Hepatocyte (in vitro differentiated cells): ENCODE data around the gene UBA1.

Experiments used
- EZH2 ChIP-seq: fragments of 200-600 bp; sonication (generic); IDR thresholded peaks from 2 replicates; pipeline ENCODE4 v1.6.1; 2016; ENCODE audit warnings: antibody characterized with exemption, mild to moderate bottlenecking, borderline replicate concordance
- EZH2phosphoT487 ChIP-seq: fragments of 200-600 bp; sonication (generic); IDR thresholded peaks from one replicate; pipeline ENCODE4 v1.6.1; 2018; ENCODE audit warnings: antibody characterized with exemption, mild to moderate bottlenecking, low read depth, moderate library complexity; ENCODE audit not compliant: unreplicated experiment, severe bottlenecking
- TF ChIP-seq, protein P1 (sequence below): fragments of 200-600 bp; sonication (generic); IDR thresholded peaks from 2 replicates; pipeline ENCODE4 v1.5.1; 2016; ENCODE audit warnings: antibody characterized with exemption, mild to moderate bottlenecking; ENCODE audit not compliant: poor library complexity

DNA sequence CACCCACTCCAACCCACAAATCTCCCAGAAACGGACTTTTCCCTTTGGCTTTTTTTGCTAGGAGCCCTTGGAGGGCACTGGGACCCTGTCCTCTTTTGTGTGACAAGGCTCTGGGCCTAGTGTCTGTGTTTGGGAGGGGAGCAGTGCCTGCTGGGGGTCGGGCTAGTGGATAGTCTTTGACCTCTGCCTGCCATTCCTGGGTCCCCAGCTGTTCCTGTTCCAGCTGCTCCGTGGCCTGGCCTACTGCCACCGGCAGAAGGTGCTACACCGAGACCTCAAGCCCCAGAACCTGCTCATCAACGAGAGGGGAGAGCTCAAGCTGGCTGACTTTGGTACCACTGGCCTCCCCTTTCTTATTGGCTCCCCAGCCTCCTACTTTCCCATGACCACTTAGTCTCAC is 32.4 kb downstream of the UBA1 start:
- TF ChIP-seq, protein P1, sequence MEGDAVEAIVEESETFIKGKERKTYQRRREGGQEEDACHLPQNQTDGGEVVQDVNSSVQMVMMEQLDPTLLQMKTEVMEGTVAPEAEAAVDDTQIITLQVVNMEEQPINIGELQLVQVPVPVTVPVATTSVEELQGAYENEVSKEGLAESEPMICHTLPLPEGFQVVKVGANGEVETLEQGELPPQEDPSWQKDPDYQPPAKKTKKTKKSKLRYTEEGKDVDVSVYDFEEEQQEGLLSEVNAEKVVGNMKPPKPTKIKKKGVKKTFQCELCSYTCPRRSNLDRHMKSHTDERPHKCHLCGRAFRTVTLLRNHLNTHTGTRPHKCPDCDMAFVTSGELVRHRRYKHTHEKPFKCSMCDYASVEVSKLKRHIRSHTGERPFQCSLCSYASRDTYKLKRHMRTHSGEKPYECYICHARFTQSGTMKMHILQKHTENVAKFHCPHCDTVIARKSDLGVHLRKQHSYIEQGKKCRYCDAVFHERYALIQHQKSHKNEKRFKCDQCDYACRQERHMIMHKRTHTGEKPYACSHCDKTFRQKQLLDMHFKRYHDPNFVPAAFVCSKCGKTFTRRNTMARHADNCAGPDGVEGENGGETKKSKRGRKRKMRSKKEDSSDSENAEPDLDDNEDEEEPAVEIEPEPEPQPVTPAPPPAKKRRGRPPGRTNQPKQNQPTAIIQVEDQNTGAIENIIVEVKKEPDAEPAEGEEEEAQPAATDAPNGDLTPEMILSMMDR: no peak
- TF ChIP-seq EZH2: no peak
- no peak for TF ChIP-seq EZH2phosphoT487
